CMK (cell line): ENCODE measurements around the gene ZNF521.

Experiments used
- DNase-seq: peaks from one replicate; pipeline ENCODE4 v3.0.0-alpha.2; 2010; ENCODE audit warnings: low read depth

The ZNF521 gene

GRCh38 chr18:25125680-25126079, 226.3 kb downstream of the ZNF521 start:
- no peak for DNase-seq

GRCh38 chr18:25123438-25124232, 228.3 kb downstream of the ZNF521 start:
- no peak for DNase-seq

- DNase-seq: no peak
Observed at GRCh38 chr18:25121442-25121841, 230.5 kb downstream of the ZNF521 start.

- no peak for DNase-seq
Observed at GRCh38 chr18:25113566-25113965, 238.4 kb downstream of the ZNF521 start.

- DNase-seq: no peak
Observed at GRCh38 chr18:25112821-25113434, 239.0 kb downstream of the ZNF521 start.

GRCh38 chr18:25111377-25112288, 240.3 kb downstream of the ZNF521 start:
- no peak for DNase-seq

- DNase-seq: no peak
Observed at GRCh38 chr18:25109484-25109883, 242.5 kb downstream of the ZNF521 start.

- peak; percentile 18 for DNase-seq
Observed at GRCh38 chr18:25103468-25104155, 248.4 kb downstream of the ZNF521 start.

GRCh38 chr18:25102662-25103061, 249.3 kb downstream of the ZNF521 start:
- no peak for DNase-seq

- no peak for DNase-seq
Observed at GRCh38 chr18:25100418-25100817, 251.5 kb downstream of the ZNF521 start.

- no peak for DNase-seq
Observed at GRCh38 chr18:25099895-25100294, 252.1 kb downstream of the ZNF521 start.

GRCh38 chr18:25097569-25098056, 254.4 kb downstream of the ZNF521 start:
- no peak for DNase-seq

GRCh38 chr18:25097057-25097456, 254.9 kb downstream of the ZNF521 start:
- DNase-seq: no peak

- DNase-seq: no peak
Observed at GRCh38 chr18:25093141-25093540, 258.8 kb downstream of the ZNF521 start.

- DNase-seq: no peak
Observed at GRCh38 chr18:25089470-25089869, 262.5 kb downstream of the ZNF521 start.

- DNase-seq: no peak
Observed at GRCh38 chr18:25086876-25087275, 265.1 kb downstream of the ZNF521 start.

- DNase-seq: no peak
Observed at GRCh38 chr18:25081001-25081400, 271.0 kb downstream of the ZNF521 start.

- no peak for DNase-seq
Observed at GRCh38 chr18:25080211-25080610, 271.8 kb downstream of the ZNF521 start.

GRCh38 chr18:25077944-25078723, 273.8 kb downstream of the ZNF521 start:
- DNase-seq: no peak

GRCh38 chr18:25077038-25077943, 274.7 kb downstream of the ZNF521 start:
- DNase-seq: peak; percentile 8
